Psoas muscle (tissue), 8 donors: ENCODE results near the gene FAM163B. TPM values are rescaled to one million over a fixed set of nuclear protein-coding genes. Genes with fewer than 3 reads are reported as not detected.

Experiments
- ATAC-seq, 4 donors: fragments of 200-7000 bp; cut with Tn5 transposase; one replicate each; pipeline ENCODE4 v1.9.1; 2020; ENCODE audit warnings: moderate library complexity in 3 of 4, mild to moderate bottlenecking in 2 of 4
- DNase-seq, 2 donors: peaks; one replicate each; pipeline ENCODE4 v3.0.0-alpha.2; 2020
- H3K27ac ChIP-seq: fragments of 200-600 bp; one replicate; pipeline ENCODE4 v1.8.0; 2022
- H3K27me3 ChIP-seq, 3 donors: fragments of 200-600 bp in 1 of 3; one replicate each; pipeline versions ENCODE4 v1.6.1 to v1.8.0; 2013 to 2022; ENCODE audit warnings: low read length in 2 of 3, mild to moderate bottlenecking in 2 of 3, moderate library complexity in 1 of 3; ENCODE audit not compliant: insufficient read depth in 3 of 3
- H3K36me3 ChIP-seq, 2 donors: fragments of 200-600 bp in 1 of 2; one replicate each; pipeline versions ENCODE4 v1.6.1 to v1.8.0; 2013 to 2022; ENCODE audit warnings: low read depth in 1 of 2, mild to moderate bottlenecking in 1 of 2, moderate library complexity in 1 of 2; ENCODE audit not compliant: insufficient read depth in 1 of 2
- H3K4me1 ChIP-seq: fragments of 200-600 bp; one replicate; pipeline ENCODE4 v1.8.0; 2022
- H3K4me3 ChIP-seq: fragments of 200-600 bp; one replicate; pipeline ENCODE4 v1.8.0; 2022; ENCODE audit warnings: mild to moderate bottlenecking
- H3K9me3 ChIP-seq: fragments of 200-600 bp; one replicate; pipeline ENCODE4 v1.8.0; 2022
- CTCF ChIP-seq: fragments of 200-600 bp; IDR thresholded peaks from one replicate; pipeline ENCODE4 v1.8.0; 2022; ENCODE audit warnings: antibody characterized with exemption
- WGBS, 3 donors: extraction: QIAGEN DNeasy Blood & Tissue Kit; methylation state at CpG; one replicate each; pipeline versions ENCODE4 v1.1.6 to v1.1.7; 2013; 5-methylcytosine and 5-hydroxymethylcytosine counted together
- intact Hi-C, 2 donors: fragments of 100-400 bp; cut with DNase I; formaldehyde crosslinking; loops; one replicate each; pipeline versions ENCODE4 v1.11.0 to v1.14.2; 2022
- polyA plus RNA-seq, 3 donors: library from polyadenylated mRNA; stranded (reverse); fragments of 200-250 nt; gene quantifications; one replicate each; pipeline ENCODE4 v1.2.3, GENCODE V29; 2013
- total RNA-seq, 4 donors: library from RNA; stranded (reverse); fragmentation: NEBNext Ultra II Directional in 2 of 4; extraction: Animal tissue kit (Norgen Biotek cat#: 25700) in 2 of 4; gene quantifications; one replicate each; pipeline versions ENCODE4 v1.2.1 to v1.2.4, GENCODE V29; 2021 to 2023
- donor health status: healthy with polysubstance abuse.
- donor health status: DM: no; HTN: no; CAD: no; lungs with moderate emphysema.
- donor health status: Bipolar disorder and iron deficiency.
- donor health status: healthy.
- donor health status: DM: yes; HTN: yes; CAD: no.
- donor health status: DM: no; HTN: no; CAD: no.
- donor health status: DM: no; HTN: no; CAD: no.
- donor health status: DM: yes; HTN: yes; CAD: no.

The FAM163B gene
- total and polyA plus RNA-seq, 7 donors: not detected

- TF ChIP-seq CTCF: no peak
- Histone ChIP-seq H3K36me3 (no peaks in the 10 kb centered on the region), H3K4me3 (no peak overlapping the region), H3K27me3 (peaks cover 2 to 45% (median 7%) of the 10 kb centered on the region in 3 donors), H3K27ac (no peak overlapping the region), H3K9me3 (no peaks in the 10 kb centered on the region), H3K4me1 (no peaks in the 10 kb centered on the region)
- 74 to 76% (median 74%) methylated on average over 25 of the region's 25 CpGs for WGBS, 3 donors
- ATAC-seq (no peak), DNase-seq (no peak)
- intact Hi-C loops: no loop called here
These were observed 38.7 kb upstream of the FAM163B start for GRCh38 chr9:133647765-133648469.

GRCh38 chr9:133647148-133647547, 38.0 kb upstream of the FAM163B start:
- H3K36me3 ChIP-seq: no peaks in the 10 kb centered on the region
- no peak for DNase-seq
- H3K27ac ChIP-seq: no peak overlapping the region
- intact Hi-C loops: no loop called here
- WGBS, 3 donors: 59 to 61% (median 59%) methylated on average over 7 of the region's 7 CpGs
- no peak for ATAC-seq
- H3K4me3 ChIP-seq: no peak overlapping the region
- H3K4me1 ChIP-seq: no peaks in the 10 kb centered on the region
- no peak for TF ChIP-seq CTCF
- no peaks in the 10 kb centered on the region for H3K9me3 ChIP-seq
- H3K27me3 ChIP-seq: peaks cover 2 to 45% (median 5%) of the 10 kb centered on the region in 3 donors

GRCh38 chr9:133645021-133645765, 36.0 kb upstream of the FAM163B start:
- DNase-seq (no peak), ATAC-seq (no peak)
- Histone ChIP-seq H3K9me3 (no peaks in the 10 kb centered on the region), H3K4me3 (no peak overlapping the region), H3K36me3 (no peaks in the 10 kb centered on the region), H3K27me3 (peaks cover 2 to 54% (median 7%) of the 10 kb centered on the region in 3 donors), H3K4me1 (no peaks in the 10 kb centered on the region), H3K27ac (no peak overlapping the region)
- intact Hi-C loops: no loop called here
- WGBS, 3 donors: 45 to 57% (median 49%) methylated on average over 10 of the region's 10 CpGs
- no peak for TF ChIP-seq CTCF

GRCh38 chr9:133643978-133644760, 35.0 kb upstream of the FAM163B start:
- peaks cover 0 to 46% (median 7%) of the 10 kb centered on the region in 3 donors for H3K27me3 ChIP-seq
- TF ChIP-seq CTCF: no peak
- DNase-seq (peak in 1 of 2 donors; percentile 41), ATAC-seq (no peak)
- intact Hi-C loops: no loop called here
- no peaks in the 10 kb centered on the region for H3K4me1 ChIP-seq
- H3K4me3 ChIP-seq: no peak overlapping the region
- WGBS, 3 donors: 71 to 77% (median 72%) methylated on average over 23 of the region's 23 CpGs
- no peaks in the 10 kb centered on the region for H3K36me3 ChIP-seq
- H3K27ac ChIP-seq: no peak overlapping the region
- H3K9me3 ChIP-seq: no peaks in the 10 kb centered on the region
